GM12878 (cell line): ENCODE results near the gene LFNG. TPM values are rescaled to one million over a fixed set of nuclear protein-coding genes. Genes with fewer than 3 reads are reported as not detected.

Experiments used
- ATAC-seq: fragments of 200-7000 bp; cut with Tn5 transposase; 3 replicates; pipeline ENCODE4 v1.9.1; 2020; ENCODE audit warnings: mild to moderate bottlenecking, moderate library complexity
- BruUV-seq: library from RNA; stranded (reverse); fragments of 400-500 nt; replicated peaks from 2 replicates; lab custom pipeline; 2021; lab: Mats Ljungman, UMichigan
- CTCF ChIA-PET: fragments of 300-600 bp; sonication (Branson Sonifier 250); formaldehyde crosslinking; extraction: SDS; loops from one replicate; lab custom pipeline; 2021; ENCODE audit warnings: inconsistent platforms; lab: Yijun Ruan, JAX
- POLR2A ChIA-PET: fragments of 350-600 bp; formaldehyde crosslinking; extraction: SDS; loops from one replicate; lab custom pipeline; 2021; ENCODE audit warnings: inconsistent platforms; lab: Charles Lee
- RAD21 ChIA-PET: fragments of 300-600 bp; sonication (Branson Sonifier 250); formaldehyde crosslinking; loops from one replicate; lab custom pipeline; 2023; ENCODE audit warnings: antibody characterized with exemption; ENCODE audit not compliant: unreplicated experiment; lab: Charles Lee
- SMC1A ChIA-PET: fragments of 300-600 bp; sonication (Branson Sonifier 250); formaldehyde crosslinking; loops from one replicate; lab custom pipeline; 2023; ENCODE audit not compliant: unreplicated experiment, uncharacterized antibody; lab: Charles Lee
- DNase-seq: peaks from one replicate; pipeline ENCODE4 v3.0.0-alpha.2; 2011; ENCODE audit warnings: low read depth, low spot score
- FAIRE-seq: peaks from 3 replicates; lab custom pipeline; 2011; peaks lifted over from hg19 to GRCh38; lab: Jason Lieb, UNC
- H2AFZ ChIP-seq: 2 replicates; pipeline ENCODE4 v1.6.0; 2011; ENCODE audit warnings: low read depth, low read length, control low read depth; ENCODE audit not compliant: control insufficient read depth
- H3K27ac ChIP-seq: 2 replicates; pipeline ENCODE4 v1.5.1; 2011; ENCODE audit warnings: control low read depth; ENCODE audit not compliant: control insufficient read depth, insufficient read depth
- H3K27me3 ChIP-seq, 2 experiments: replicated peaks in 1 of 2; 2 replicates each; pipeline versions ENCODE4 v1.6.0 to v1.6.1; 2011; ENCODE audit warnings: low read length in 1 of 2; ENCODE audit not compliant: control insufficient read depth in 2 of 2, insufficient read depth in 2 of 2
- H3K36me3 ChIP-seq, 2 experiments: 2 replicates each; pipeline ENCODE4 v1.5.1; 2011; ENCODE audit warnings: low read length in 1 of 2; ENCODE audit not compliant: control insufficient read depth in 2 of 2, insufficient read depth in 2 of 2
- H3K4me1 ChIP-seq: 2 replicates; pipeline ENCODE4 v1.6.1; 2011; ENCODE audit warnings: mild to moderate bottlenecking, low read length, moderate library complexity, mixed read lengths; ENCODE audit not compliant: control insufficient read depth, insufficient read depth
- H3K4me2 ChIP-seq: 2 replicates; pipeline ENCODE4 v1.6.0; 2011; ENCODE audit warnings: control low read depth; ENCODE audit not compliant: control insufficient read depth, insufficient read depth
- H3K4me3 ChIP-seq: fragments of 200-600 bp; sonication (generic); 2 replicates; pipeline ENCODE4 v1.5.1; 2016
- H3K79me2 ChIP-seq: 2 replicates; pipeline ENCODE4 v1.6.0; 2011; ENCODE audit warnings: low read length; ENCODE audit not compliant: control insufficient read depth, insufficient read depth
- H3K9ac ChIP-seq: 2 replicates; pipeline ENCODE4 v1.8.0; 2011; ENCODE audit warnings: low read length, control low read depth, mixed read lengths; ENCODE audit not compliant: control insufficient read depth, insufficient read depth
- H3K9me3 ChIP-seq: replicated peaks from 3 replicates; pipeline ENCODE4 v1.5.1; 2011; ENCODE audit warnings: mild to moderate bottlenecking, low read length; ENCODE audit not compliant: control insufficient read depth, insufficient read depth
- H4K20me1 ChIP-seq: 2 replicates; pipeline ENCODE4 v1.6.0; 2011; ENCODE audit not compliant: control insufficient read depth, insufficient read depth
- BRCA1 ChIP-seq: IDR thresholded peaks from 2 replicates; pipeline ENCODE4 v1.6.1; 2011; ENCODE audit warnings: low read depth, low read length, improper control_type of control experiment
- HDAC6 ChIP-seq: fragments of 200-600 bp; sonication (generic); IDR thresholded peaks from one replicate; pipeline ENCODE4 v1.8.0; 2017; ENCODE audit warnings: antibody characterized with exemption; ENCODE audit not compliant: unreplicated experiment
- IKZF2 ChIP-seq, 2 experiments: fragments of 450-650 bp; IDR thresholded peaks; 2 replicates each; pipeline ENCODE4 v1.6.1; 2017; ENCODE audit warnings: mild to moderate bottlenecking in 2 of 2, moderate library complexity in 2 of 2
- JUNB ChIP-seq: IDR thresholded peaks from 2 replicates; pipeline ENCODE4 v1.6.1; 2016; ENCODE audit warnings: antibody characterized with exemption, mild to moderate bottlenecking
- MYB ChIP-seq: fragments of 150-350 bp; IDR thresholded peaks from 2 replicates; pipeline ENCODE4 v1.6.1; 2014; ENCODE audit warnings: mild to moderate bottlenecking, low read depth, low read length, borderline replicate concordance
- NFYA ChIP-seq: IDR thresholded peaks from 2 replicates; pipeline ENCODE4 v1.6.1; 2011; ENCODE audit warnings: low read depth, mild to moderate bottlenecking, low read length, improper control_type of control experiment, borderline replicate concordance
- NFYB ChIP-seq: IDR thresholded peaks from 2 replicates; pipeline ENCODE4 v1.6.1; 2011; ENCODE audit warnings: low read depth, mild to moderate bottlenecking, low read length, improper control_type of control experiment, moderate library complexity; ENCODE audit not compliant: insufficient read depth
- PML ChIP-seq: IDR thresholded peaks from 2 replicates; pipeline ENCODE4 v1.6.1; 2012; ENCODE audit warnings: low read length, inconsistent platforms
- SREBF2 ChIP-seq: IDR thresholded peaks from 2 replicates; pipeline ENCODE4 v1.6.1; 2012; ENCODE audit warnings: mild to moderate bottlenecking, low read length
- SUPT20H ChIP-seq: IDR thresholded peaks from 2 replicates; pipeline ENCODE4 v1.6.1; 2011; ENCODE audit warnings: low read depth, mild to moderate bottlenecking, low read length, moderate library complexity, borderline replicate concordance; ENCODE audit not compliant: control insufficient read depth
- TCF7 ChIP-seq: IDR thresholded peaks from 2 replicates; pipeline ENCODE4 v1.6.1; 2014; ENCODE audit warnings: antibody characterized with exemption, borderline replicate concordance
- WRNIP1 ChIP-seq: IDR thresholded peaks from 2 replicates; pipeline ENCODE4 v1.6.1; 2011; ENCODE audit warnings: low read depth, low read length, improper control_type of control experiment, borderline replicate concordance
- YY1 ChIP-seq: IDR thresholded peaks from 2 replicates; pipeline ENCODE4 v1.6.1; 2011; ENCODE audit warnings: low read depth, mild to moderate bottlenecking, low read length
- ZZZ3 ChIP-seq: IDR thresholded peaks from 2 replicates; pipeline ENCODE4 v1.6.1; 2011; ENCODE audit warnings: low read depth; ENCODE audit not compliant: control insufficient read depth, insufficient read length
- WGBS: methylation state at CpG from one replicate; pipeline ENCODE4 v1.1.6; 2016; ENCODE audit warnings: low lambda C conversion rate; ENCODE audit not compliant: insufficient replicate concordance, insufficient coverage; ENCODE audit errors: missing lambda C conversion rate; 5-methylcytosine and 5-hydroxymethylcytosine counted together
- in situ Hi-C: fragments of 300-500 bp; cut with MboI; formaldehyde crosslinking; loops from 9 replicates; pipeline ENCODE4 v1.14.3; 2018; ENCODE audit warnings: mixed read lengths
- intact Hi-C: fragments of 100-400 bp; cut with micrococcal nuclease; formaldehyde crosslinking; loops from one replicate; pipeline ENCODE4 v1.14.2; 2022; ENCODE audit not compliant: unreplicated experiment
- polyA plus RNA-seq, 11 experiments: library from polyadenylated mRNA; depleted of rRNA in 4 of 11; unstranded in 6 of 11; stranded (reverse) in 5 of 11; fragments of >200 nt; fragmentation: Nextera tagmentation in 4 of 11; fragmentation: Illumina TruSeq in 1 of 11; extraction: Ambion mirVana in 4 of 11; extraction: Trizol in 1 of 11; gene quantifications; 1 replicate in 1 of 11; 2 replicates in 10 of 11; pipeline versions ENCODE4 v1.2.1 to v1.2.3, GENCODE V29; 2011 to 2016; ENCODE audit warnings: inconsistent platforms in 2 of 11, missing spikeins in 2 of 11, low read depth in 1 of 11
- total RNA-seq, 4 experiments: library from RNA; depleted of rRNA in 3 of 4; stranded (reverse); fragments of >200 nt in 3 of 4; fragmentation: Illumina TruSeq in 1 of 4; extraction: Trizol in 1 of 4; gene quantifications; 2 replicates each; pipeline versions ENCODE4 v1.2.1 to v1.2.3, GENCODE V29; 2013 to 2021
- TF ChIP-seq, protein P1 (sequence below): fragments of 450-650 bp; conservative IDR thresholded peaks from 2 replicates; pipeline ENCODE4 v1.6.1; 2017; ENCODE audit warnings: mild to moderate bottlenecking, moderate library complexity
- TF ChIP-seq, protein P2 (sequence below): IDR thresholded peaks from 2 replicates; pipeline ENCODE4 v1.6.1; 2011; ENCODE audit warnings: mild to moderate bottlenecking, low read depth, low read length, moderate library complexity; ENCODE audit not compliant: insufficient replicate concordance

The LFNG gene
- total and polyA plus RNA-seq, 10 of the 15 experiments (the other 5 are each of a cell fraction or from before 2014, with no cell fraction given) = 0.09 to 0.68 (median 0.33) TPM; not detected in 2

DNA sequence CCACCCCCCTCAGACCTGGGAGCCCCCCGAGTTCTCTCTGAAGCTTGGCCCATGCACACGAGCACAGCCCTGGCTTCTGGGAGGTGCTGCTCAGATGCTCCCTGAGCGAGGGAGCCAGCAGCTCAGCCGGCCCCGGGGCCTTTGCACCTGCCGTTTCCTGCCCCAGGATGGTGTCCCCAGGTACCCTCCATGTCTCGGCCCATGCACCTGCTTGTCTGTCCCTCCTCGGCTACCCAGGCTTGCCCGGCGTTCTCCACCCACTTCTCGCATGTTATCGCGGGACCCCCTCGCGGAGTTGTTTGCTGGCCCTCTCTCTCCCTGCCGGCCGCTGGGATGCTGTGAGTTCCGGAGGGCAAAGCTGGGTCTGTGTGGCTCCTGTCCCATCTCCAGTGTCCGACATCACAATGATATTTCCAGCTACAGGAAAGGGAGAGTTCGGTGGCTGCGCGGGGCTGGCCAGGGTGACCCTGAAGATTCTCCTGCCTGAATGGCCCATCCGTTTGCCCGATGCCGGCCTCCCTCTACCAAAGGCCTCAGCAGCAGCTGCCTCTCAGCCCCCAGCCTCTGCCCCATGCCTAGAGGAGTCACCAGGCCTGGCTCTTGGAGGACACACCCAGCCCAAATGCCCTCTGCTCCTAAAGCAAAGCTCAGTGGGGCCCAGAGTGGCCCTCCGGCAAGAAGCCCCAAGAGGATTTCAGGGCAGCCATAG, 12.2 kb upstream of the LFNG start:
- H2AFZ ChIP-seq = no peak overlapping the region
- H3K9ac ChIP-seq = no peak overlapping the region
- 59% methylated on average over 22 of the region's 26 CpGs for WGBS
- RAD21 ChIA-PET = no interaction called here
- no TSS peak for BruUV-seq
- no peaks in the 10 kb centered on the region for H3K36me3 ChIP-seq
- CTCF ChIA-PET = no interaction called here
- H3K79me2 ChIP-seq = no peaks in the 10 kb centered on the region
- H3K9me3 ChIP-seq = no peaks in the 10 kb centered on the region
- no peak overlapping the region for H3K27ac ChIP-seq
- TF ChIP-seq TCF7 (no peak), BRCA1 (no peak), YY1 (no peak), ZZZ3 (no peak), MYB (no peak), JUNB (no peak), NFYB (no peak), PML (no peak), IKZF2 (IDR thresholded peaks at IDR 0.05) (no peak), HDAC6 (no peak), SUPT20H (no peak), NFYA (no peak), SREBF2 (no peak), WRNIP1 (no peak)
- TF ChIP-seq, protein P1, sequence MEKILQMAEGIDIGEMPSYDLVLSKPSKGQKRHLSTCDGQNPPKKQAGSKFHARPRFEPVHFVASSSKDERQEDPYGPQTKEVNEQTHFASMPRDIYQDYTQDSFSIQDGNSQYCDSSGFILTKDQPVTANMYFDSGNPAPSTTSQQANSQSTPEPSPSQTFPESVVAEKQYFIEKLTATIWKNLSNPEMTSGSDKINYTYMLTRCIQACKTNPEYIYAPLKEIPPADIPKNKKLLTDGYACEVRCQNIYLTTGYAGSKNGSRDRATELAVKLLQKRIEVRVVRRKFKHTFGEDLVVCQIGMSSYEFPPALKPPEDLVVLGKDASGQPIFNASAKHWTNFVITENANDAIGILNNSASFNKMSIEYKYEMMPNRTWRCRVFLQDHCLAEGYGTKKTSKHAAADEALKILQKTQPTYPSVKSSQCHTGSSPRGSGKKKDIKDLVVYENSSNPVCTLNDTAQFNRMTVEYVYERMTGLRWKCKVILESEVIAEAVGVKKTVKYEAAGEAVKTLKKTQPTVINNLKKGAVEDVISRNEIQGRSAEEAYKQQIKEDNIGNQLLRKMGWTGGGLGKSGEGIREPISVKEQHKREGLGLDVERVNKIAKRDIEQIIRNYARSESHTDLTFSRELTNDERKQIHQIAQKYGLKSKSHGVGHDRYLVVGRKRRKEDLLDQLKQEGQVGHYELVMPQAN = no peak
- TF ChIP-seq, protein P2, sequence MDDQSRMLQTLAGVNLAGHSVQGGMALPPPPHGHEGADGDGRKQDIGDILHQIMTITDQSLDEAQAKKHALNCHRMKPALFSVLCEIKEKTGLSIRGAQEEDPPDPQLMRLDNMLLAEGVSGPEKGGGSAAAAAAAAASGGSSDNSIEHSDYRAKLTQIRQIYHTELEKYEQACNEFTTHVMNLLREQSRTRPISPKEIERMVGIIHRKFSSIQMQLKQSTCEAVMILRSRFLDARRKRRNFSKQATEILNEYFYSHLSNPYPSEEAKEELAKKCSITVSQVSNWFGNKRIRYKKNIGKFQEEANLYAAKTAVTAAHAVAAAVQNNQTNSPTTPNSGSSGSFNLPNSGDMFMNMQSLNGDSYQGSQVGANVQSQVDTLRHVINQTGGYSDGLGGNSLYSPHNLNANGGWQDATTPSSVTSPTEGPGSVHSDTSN = no peak
- no peaks in the 10 kb centered on the region for H3K27me3 ChIP-seq
- SMC1A ChIA-PET = no interaction called here
- intact Hi-C loops = no loop called here
- no peak for ATAC-seq
- in situ Hi-C loops = no loop called here
- H3K4me2 ChIP-seq = no peak overlapping the region
- POLR2A ChIA-PET = no interaction called here
- no peak for DNase-seq
- H3K4me1 ChIP-seq = peaks cover 31% of the 10 kb centered on the region
- FAIRE-seq = no peak
- H4K20me1 ChIP-seq = no peaks in the 10 kb centered on the region
- H3K4me3 ChIP-seq = no peak overlapping the region
